HG02885 (cell line): ENCODE measurements around the gene EVL.

ENCODE experiments used
- ATAC-seq: cut with Tn5 transposase; IDR thresholded peaks from one replicate; pipeline ENCODE4 v1.9.1; 2021; ENCODE audit warnings: mild to moderate bottlenecking; ENCODE audit not compliant: unreplicated experiment, poor library complexity

The EVL gene

DNA sequence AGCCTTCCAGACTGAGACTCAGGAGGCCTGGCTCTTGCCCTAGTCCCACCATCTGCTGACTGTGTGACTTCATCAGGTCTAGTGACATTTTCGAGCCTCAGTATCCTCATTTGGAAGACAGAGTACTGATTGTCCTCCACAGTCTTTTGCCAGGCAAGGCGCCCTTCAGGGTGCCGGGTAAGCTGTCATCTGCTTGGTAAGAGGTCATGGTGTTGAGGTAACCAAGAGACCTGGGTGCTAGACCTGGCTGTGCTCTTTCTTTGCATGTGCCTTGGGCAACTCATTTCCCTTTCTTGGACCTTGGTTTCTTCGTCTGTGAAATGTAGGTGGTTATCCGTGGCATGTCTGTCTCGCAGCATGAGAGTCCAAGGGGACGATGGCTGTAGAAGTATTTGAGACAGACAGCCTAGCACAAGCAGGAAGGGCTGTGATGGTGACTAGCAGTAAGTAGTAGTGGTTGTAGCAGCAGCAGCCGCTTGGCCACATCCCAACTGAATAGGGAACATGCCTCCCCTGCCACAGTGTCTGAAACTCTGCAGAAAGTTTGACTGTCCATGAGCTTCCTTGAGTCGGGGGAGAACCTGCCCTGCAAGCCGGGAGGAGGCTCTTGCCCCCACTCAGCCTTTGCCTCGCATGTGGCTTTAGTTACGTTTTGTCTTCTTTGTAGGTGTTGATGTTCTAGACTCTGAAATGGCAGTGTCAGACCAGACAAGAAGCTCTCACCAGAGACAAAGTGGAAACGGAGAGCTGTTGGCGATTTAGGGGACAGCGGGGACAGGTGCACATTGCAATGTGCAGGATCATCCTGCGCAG lies 40.3 kb downstream of the EVL start:
- ATAC-seq, result no peak

DNA sequence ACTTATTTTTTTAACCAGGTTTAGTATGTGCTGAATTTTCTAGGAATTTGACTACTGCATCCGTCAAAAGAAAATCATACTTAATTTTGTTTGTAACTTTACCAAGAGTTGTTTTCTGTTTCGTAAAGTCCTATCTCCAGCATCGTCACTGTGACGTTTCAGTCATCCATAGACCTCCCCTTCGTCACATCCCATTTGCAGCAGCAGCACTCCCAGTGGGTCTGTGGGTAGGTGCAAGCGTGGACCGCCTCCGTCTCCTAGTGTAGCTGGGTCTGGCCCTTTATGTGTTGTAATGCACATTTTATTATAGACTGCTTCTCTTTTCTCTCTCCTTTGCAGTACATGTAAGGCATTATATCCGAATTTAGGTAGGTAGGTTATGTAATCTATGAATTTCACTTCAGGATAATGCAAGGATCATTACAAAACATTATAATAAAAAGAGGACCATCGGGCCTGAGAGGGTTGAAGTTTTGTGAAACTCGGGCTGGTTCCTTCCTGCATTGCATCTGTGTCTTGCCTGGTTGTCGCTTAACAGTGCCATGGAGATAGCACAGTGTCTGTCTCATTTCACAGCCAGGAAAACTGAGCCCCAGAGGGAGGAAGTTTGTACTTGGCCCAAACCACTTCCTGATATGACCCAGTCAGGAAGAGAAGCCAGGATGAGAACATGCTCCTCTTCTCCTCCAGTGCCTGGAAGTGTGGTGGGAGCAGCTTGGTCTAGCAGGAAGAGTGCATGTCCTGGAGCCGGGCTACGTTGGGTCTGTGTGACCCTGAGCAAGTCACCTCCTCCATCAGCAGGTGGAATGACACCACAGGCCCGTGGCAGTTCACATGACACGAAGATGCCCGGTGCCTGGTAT lies 41.3 kb downstream of the EVL start:
- ATAC-seq, result no peak

DNA sequence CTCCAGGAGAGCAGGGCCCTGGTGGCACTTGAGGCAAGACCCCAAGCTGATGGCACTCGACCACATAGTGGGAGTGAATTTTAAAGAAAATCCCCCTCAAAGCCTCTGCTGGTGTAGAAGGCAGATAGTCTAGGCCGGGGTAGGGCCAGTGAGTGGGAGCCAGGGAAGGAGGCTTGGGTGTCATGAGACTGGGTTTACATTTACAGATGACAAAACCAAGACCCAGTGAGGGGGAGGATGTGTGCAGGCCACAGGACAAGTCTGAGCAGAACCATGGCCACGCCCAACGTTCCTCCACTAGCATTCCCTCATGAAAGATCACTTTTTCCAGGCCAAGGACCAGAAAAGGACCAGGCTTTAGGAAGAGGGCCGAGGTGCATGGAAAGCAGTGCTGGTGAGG lies 42.0 kb downstream of the EVL start:
- no peak for ATAC-seq

DNA sequence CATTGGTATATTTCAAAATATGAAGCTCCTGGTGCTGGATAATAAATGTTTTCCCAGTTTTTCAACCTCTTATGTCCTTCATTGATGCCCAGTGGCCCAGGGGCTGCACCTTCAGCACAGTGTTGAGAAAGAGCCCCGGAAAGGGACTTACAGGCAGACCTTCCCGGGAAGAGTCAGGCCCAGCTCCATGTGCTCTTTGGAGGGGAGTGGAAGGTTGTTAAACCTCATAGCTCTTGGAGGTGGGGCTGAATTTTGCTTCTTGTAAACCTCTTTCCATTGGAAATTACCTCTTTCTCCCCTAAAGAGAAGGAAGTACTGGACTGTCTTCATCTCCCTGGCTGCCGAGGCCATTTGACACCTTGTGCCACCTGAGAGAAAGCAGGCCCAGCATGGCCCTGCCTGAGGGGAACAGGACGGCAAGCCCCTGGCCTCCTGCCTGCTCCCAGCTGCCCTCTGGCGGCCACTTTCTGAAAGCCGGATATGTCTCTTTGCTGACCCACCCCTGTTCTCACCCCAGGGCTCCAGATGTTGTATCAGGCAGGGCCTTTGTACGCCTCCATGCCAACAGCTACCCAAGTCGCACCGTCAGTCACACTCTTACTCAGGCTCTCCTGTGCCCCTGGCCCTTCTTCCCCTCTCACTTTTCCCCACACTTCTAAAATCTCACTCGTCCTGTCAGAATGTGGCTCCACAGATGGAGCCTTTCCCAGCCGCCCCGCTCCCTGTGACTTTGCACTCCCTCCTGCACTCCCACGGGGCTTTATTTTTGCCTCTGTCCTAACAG lies 43.0 kb downstream of the EVL start:
- ATAC-seq, result peak; percentile 75

DNA sequence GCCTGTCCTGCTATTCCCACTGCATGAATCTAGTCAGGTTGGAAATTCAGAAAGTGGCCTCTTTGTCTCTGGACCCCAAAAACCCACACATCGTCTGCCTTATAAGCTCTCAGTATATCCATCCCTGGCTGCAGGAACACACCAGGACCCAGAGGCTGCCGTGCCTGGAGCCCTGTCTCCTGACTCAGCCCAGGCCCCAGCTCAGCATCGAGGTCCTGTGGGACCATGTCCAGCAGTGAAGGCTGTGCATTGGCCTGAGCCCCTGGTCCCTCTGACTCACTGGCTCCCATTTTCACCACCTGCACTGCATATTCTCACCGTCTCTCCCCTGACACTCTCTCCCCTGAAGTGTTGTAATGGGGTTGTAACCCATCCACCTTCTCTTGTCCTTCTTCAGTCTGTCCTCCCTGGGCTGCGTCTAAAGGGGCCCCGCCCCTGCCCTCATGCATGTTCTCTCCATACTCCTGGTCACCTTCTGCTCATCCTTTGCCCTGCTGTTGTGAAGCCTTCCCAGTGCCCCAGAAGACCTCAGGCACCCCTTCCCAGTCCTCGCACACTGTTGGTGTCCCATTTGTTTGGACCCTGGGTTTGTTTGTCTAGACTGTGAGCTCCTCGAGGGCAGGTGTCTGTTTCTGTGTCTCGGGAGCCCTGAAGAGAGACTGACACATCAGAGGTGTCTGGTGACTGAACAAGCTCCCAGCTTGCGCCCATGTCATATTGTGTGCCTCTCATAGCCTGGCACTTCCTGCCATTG lies 43.8 kb downstream of the EVL start:
- no peak for ATAC-seq

DNA sequence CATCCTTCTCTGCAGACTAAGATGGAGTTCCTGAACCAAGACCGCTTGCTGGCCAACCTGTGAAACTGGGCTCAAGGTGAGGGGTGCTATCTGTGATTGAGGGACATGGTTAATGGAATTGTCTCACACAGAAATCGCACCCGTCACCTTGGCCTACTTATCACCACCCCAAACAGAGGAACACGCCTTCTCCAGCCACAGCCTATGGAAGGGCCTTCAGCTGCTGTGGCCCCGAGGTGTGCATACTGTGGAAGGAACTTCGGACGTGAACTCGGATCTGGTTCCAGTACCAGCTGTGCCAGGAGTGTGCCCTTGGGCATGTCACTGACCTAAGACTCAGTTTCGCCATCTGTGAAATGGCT lies 44.4 kb downstream of the EVL start:
- ATAC-seq, result no peak

DNA sequence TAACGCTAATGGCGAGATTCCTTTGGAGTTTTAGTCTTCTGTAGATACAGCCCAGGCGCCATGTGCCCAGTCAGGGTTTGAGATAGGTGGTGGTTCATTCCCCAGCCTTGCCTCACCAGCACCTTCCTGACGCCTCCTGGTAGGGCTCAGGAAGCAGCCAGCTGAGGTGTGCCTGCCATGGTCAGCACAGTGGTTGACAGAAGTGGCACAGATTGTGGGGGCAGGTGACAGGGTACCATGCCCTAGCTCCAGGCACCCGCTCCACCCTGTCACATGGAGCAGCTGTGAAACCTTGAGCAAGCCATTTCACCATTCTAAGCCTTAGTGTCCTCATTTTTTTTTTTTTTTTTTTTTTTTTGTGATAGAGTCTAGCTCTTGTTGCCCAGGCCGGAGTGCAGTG lies 45.6 kb downstream of the EVL start:
- ATAC-seq, result no peak

DNA sequence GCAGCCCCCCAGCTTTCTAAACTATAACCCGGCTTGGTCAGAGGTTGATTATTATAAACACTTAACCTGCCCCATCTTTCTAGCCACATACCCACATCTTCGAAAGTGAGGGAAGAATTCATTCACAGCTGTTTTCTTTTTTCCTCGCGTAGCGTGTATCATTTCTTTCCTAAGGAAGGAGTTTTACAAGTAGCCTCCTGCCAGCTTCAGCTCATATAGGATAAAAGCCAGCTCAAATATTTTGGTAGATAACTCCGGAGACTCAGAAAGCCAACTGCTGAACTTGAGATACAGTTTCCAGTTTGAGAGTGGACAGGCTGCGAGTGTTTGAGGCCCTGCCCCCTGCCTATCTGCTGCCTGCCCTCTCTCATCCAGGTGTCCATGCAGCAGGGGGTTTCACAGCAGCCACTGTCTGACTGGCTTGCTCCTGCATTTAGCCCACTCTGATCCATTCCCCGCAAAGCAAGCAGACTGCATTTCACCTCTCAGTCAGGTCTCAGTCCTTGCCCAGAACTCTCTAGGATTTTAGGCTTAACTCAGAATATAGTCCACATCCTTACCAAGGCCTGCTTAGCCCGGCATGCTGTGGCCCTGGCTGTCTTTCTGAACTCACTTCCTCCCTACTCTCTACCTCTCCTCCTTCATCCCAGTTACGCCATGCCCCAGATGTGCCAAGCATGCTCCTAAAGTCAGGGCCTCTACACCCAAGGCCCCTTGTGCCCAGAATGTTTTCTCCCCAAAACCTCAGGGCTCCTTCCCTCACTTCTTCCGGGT lies 46.9 kb downstream of the EVL start:
- no peak for ATAC-seq

DNA sequence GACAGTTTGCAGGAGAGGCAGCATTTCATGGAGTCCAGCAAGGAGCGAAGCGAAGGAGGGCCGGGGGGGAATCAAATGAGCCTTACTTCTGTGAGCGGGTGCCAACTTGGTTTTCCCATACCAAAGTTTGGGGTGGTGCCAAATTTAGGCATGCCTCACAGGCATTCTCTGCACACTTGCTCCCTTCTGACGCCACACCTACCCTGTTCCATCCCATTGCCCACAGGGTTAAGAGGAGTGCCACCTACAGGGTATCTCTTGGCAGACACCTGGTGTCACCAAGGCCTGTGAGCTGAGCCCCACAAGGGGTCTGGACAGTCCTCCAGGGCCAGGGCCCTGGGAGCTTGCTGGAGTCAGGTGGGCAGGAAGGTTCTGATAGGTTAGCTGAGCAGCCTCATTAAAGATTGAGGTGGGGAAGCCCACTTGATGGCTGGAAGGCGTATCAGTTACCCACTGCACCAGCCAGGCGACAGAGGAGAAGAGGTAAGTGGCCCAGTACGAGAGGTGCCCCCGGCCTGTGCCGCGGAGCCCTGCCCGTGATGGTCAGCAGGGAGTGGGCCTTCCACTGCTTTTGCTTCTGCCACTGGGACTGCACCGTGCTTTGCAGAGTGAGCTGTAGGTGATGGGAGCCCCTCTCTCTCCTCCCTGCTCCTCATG lies 49.0 kb downstream of the EVL start:
- ATAC-seq, result no peak

DNA sequence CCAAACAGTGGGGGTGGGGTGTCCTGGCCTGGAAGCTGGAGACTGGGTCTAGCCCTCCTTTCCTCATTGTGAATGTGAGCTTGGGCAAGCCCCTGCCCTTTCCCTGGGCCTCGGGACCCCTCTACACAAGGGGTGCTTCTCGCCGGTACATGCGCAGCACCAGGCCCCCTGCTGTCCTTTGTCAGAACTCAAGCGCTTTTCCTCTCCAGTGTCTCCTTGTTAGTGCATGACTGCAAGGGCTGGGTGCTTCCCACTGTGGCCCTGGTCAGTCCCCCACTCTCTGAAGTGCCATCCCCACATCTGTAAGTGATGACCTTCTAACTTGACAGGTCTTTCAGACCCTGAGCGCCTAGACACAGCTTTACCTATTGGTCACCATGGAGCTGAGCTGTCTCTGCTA lies 50.0 kb downstream of the EVL start:
- ATAC-seq, result no peak

DNA sequence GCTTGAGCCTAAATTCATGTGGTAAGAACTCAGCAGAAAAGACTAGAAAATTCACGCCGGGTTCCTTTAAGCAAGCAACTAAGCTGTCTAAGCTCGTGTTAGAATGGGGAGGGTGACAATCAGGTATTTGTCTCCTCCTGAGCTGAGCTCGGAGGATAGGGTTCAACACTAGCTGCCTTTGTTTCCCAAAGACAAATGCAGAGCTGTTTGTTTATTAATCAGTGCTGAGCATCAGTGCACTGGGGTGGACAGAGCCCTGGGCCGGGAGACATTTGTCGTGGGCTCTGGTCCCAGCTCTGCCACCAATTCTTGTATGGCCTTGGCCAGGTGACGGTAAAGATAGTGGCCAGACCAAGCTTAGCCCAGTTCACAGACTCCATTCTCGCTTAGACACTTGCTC lies 50.5 kb downstream of the EVL start:
- ATAC-seq, result no peak

DNA sequence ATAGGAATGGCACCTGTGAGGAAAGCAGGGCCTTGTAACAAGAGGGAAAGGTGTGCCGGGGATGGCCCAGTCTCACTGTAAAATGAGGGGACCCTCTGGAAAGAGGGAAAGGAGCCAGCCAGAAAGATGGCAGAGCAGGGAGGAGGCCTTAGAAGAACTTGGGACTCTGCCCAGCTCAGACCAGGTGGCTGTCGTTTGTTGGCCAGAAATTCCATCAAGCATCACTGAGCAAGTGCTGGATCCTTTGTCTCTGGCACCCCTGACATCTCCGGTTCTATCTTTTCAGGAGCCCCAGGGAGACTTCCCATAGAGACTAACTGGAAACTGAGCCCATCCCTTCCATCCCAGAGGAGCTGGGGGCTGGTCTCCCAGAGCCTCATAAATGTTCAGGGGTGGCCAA lies 50.9 kb downstream of the EVL start:
- ATAC-seq, result no peak

DNA sequence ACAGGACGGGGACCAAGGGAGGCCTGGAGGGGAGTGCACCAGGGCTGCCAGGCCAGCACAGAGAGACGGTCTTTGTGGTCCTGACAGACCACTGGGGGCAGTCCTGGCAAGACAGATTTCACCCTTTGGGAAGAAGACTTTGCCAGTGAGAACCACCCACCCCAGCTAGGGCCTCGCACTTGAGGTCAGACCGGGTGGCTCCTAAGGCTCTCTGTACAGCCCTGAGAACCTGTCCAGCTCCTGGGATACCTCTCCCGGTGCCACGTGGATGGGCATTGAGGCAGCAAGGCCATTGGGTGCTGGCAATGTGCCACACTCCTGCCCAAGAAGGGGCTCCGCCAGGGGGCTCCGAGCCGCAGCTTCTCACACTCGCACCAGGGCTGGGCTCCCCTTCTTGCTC lies 51.8 kb downstream of the EVL start:
- no peak for ATAC-seq

DNA sequence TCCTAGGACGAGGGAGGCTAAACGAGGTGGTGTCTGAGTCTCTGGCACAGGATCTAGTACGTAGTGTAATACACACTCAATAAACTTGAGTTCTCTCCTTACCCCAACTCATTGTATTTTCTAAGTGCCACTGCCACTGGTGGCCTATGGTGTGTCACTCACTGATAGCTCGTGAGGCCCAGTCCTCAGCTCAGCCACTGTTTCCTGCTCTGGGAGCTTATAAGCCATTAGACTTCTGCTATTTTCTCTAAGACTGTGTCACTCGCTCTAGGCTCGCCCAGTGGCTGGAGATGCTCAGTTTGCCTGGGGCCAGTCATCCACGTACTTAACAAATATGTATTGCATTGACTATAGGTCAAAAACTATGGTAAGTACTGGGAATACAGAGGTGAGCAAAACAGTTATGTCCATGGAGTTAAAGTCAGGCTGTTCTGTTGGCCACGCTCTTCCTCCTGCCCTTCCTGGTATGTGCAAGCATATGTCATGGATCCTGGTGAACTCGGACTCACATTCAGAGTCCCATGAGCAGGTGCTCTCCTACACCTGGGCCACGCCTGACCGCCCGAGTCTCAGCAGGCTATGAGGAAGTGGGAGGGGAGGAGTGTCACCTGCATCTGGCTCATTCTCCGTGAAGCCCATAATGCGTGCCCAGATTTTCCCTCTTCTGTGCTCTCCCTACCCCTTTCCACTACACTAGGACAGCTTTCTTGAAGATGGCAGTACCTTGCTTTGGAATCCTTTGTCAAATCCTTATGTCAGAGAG lies 52.6 kb downstream of the EVL start:
- no peak for ATAC-seq

DNA sequence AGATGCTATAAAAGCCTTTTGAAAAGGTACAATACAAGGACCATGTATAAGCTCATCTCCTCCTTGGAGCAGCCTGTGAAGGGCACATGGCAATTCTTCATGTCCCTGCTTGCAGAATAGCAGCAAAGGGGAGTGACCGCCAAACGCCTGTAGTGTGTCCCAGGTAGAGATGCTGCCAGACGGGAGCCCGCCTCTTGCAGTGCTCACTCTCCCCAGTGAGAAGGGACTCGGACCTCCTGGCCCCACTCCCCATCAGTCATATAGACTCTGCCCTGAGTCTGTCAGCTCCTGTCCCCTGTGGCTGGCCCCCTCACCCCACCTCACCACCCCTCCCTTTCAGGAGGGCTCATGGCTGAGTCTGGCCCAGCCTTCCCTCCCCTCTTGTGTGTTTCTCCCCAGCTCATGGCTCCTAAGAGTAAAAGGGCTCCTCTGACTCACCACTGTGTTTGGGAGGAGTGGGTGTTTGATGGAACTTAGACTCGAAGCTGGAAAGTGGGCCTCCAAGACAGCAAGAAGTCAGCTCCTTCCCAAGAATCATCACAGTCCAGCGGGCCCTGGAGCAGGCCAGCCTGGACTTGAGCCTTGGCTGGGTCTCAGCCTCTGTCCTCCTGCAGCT lies 53.3 kb downstream of the EVL start:
- no peak for ATAC-seq

DNA sequence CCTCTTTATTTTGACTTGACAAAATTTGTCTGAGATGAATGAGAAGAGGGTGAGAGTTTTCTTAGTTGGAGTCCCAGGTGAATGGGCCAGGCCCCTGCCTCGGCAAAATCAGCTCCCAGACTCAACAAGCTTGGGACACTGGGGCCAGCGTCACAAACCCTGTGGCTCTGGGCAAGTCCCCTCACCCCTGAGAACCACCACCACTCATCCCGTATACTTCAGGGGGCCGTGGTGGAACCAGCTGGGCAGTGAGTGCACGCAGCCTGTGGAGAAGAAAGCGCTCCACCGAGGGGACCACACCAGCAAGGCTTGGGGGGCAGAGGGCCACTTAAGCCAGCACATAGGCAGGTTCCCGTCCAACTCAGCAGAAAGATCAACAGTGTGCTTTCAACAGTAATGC lies 54.0 kb downstream of the EVL start:
- ATAC-seq, result no peak

DNA sequence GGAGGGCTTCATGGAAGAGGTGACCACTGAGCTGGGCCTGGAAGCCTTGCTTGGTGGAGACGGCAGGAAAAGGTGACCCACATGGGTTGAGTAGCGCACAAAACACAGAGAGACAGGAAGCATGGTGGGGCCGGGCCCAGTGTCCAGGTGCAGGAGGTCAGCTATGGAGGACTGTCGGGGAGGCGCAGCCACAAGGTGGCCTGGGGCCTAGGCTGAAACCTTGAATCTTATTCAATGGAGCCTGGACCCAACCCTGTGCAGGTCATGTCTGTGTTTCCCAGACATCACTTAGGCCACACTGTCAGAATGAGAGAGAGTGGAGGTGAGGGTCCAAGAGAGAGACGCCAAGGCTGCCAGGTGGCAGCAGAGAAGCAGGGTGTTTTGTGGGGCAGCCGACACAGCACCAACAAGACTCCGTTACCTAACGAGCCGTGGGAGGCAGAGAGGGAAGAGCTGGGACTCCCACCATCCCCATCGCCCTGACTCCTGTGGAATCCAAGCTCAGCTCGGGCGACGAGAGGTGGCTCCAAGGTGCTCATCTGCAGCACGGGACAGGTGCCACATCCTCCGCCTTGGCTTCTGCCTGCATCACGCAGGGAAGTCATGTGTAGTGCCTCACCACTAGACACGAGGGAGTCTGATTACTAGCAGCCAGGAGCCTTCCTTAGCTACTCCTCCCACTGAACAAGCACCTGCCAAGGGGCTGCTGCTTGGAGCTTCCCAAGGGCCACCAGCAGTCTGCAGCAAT lies 55.5 kb downstream of the EVL start:
- no peak for ATAC-seq
